Skin of body (tissue), 2 donors: ENCODE results near the gene PDCD4. TPM values are rescaled to one million over a fixed set of nuclear protein-coding genes. Genes with fewer than 3 reads are reported as not detected.
A peak's percentile ranks its signal among the peaks of the same experiment; 100 is the strongest.

Source experiments
- DNase-seq: peaks from one replicate; lab custom pipeline; 2025; lab: John Stamatoyannopoulos, UW
- total RNA-seq: library from RNA; depleted of rRNA; stranded (reverse); fragments of >200 nt; gene quantifications from one replicate; pipeline ENCODE4 v1.2.3, GENCODE V29; 2014

The PDCD4 gene
- 205 TPM for total RNA-seq

GRCh38 chr10:110871298-110872084, at the start of gene PDCD4:
Gene PDCD4 (plus strand): TSS chr10:110871928. CDS start chr10:110876028, 4,100 bp downstream.
- DNase-seq: peak; percentile 99

- DNase-seq: no peak
Measured at GRCh38 chr10:110822035-110822711, 49.6 kb upstream of the PDCD4 start.

GRCh38 chr10:110822712-110823311, 48.9 kb upstream of the PDCD4 start:
- no peak for DNase-seq

- DNase-seq: no peak
Measured at GRCh38 chr10:110824152-110824441, 47.6 kb upstream of the PDCD4 start.

GRCh38 chr10:110824660-110825059, 47.1 kb upstream of the PDCD4 start:
- DNase-seq: no peak

- no peak for DNase-seq
Measured at GRCh38 chr10:110825508-110825907, 46.2 kb upstream of the PDCD4 start.

GRCh38 chr10:110827410-110827809, 44.3 kb upstream of the PDCD4 start:
- no peak for DNase-seq

- no peak for DNase-seq
Measured at GRCh38 chr10:110827875-110828274, 43.9 kb upstream of the PDCD4 start.

GRCh38 chr10:110828525-110828924, 43.2 kb upstream of the PDCD4 start:
- DNase-seq: no peak

- DNase-seq: no peak
Measured at GRCh38 chr10:110829721-110830410, 41.9 kb upstream of the PDCD4 start.

- DNase-seq: no peak
Measured at GRCh38 chr10:110833234-110833940, 38.3 kb upstream of the PDCD4 start.

GRCh38 chr10:110833941-110834628, 37.6 kb upstream of the PDCD4 start:
- no peak for DNase-seq

- peak; percentile 70 for DNase-seq
Measured at GRCh38 chr10:110834629-110835301, 37.0 kb upstream of the PDCD4 start.

- DNase-seq: no peak
Measured at GRCh38 chr10:110835841-110836240, 35.9 kb upstream of the PDCD4 start.

- no peak for DNase-seq
Measured at GRCh38 chr10:110836706-110837105, 35.0 kb upstream of the PDCD4 start.

GRCh38 chr10:110837418-110838171, 34.1 kb upstream of the PDCD4 start:
- DNase-seq: no peak

- DNase-seq: no peak
Measured at GRCh38 chr10:110840225-110840922, 31.4 kb upstream of the PDCD4 start.

- no peak for DNase-seq
Measured at GRCh38 chr10:110840923-110841428, 30.8 kb upstream of the PDCD4 start.
